Esophagus squamous epithelium (tissue), 4 donors: ENCODE measurements around the gene MED16.

Source experiments
- POLR2A ChIP-seq, 4 donors: fragments of 450-650 bp; IDR thresholded peaks; one replicate each; pipeline ENCODE4 v1.6.1; 2017; ENCODE audit warnings: antibody characterized with exemption in 4 of 4, mild to moderate bottlenecking in 4 of 4, moderate library complexity in 3 of 4
- TF ChIP-seq, protein P1 (sequence below), 6 experiments: fragments of 450-650 bp in 4 of 6; fragments of 200-600 bp in 2 of 6; sonication (generic) in 2 of 6; IDR thresholded peaks; one replicate each; pipeline ENCODE4 v1.5.1; 2016 to 2019; ENCODE audit warnings: antibody characterized with exemption in 6 of 6, mild to moderate bottlenecking in 4 of 6, moderate library complexity in 4 of 6

- TF ChIP-seq, protein P1, sequence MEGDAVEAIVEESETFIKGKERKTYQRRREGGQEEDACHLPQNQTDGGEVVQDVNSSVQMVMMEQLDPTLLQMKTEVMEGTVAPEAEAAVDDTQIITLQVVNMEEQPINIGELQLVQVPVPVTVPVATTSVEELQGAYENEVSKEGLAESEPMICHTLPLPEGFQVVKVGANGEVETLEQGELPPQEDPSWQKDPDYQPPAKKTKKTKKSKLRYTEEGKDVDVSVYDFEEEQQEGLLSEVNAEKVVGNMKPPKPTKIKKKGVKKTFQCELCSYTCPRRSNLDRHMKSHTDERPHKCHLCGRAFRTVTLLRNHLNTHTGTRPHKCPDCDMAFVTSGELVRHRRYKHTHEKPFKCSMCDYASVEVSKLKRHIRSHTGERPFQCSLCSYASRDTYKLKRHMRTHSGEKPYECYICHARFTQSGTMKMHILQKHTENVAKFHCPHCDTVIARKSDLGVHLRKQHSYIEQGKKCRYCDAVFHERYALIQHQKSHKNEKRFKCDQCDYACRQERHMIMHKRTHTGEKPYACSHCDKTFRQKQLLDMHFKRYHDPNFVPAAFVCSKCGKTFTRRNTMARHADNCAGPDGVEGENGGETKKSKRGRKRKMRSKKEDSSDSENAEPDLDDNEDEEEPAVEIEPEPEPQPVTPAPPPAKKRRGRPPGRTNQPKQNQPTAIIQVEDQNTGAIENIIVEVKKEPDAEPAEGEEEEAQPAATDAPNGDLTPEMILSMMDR (IDR thresholded peaks at IDR 0.05) = no peak
- TF ChIP-seq POLR2A (IDR thresholded peaks at IDR 0.05) = no peak
Measured at GRCh38 chr19:929891-930258, 36.9 kb upstream of the MED16 start.
